SK-N-SH treated with all-trans-retinoic acid at 6 μM for 48 hours (cell line): ENCODE data around the gene SLC36A3.

Source experiments
- ARNTL ChIP-seq: fragments of 450-650 bp; formaldehyde crosslinking; IDR thresholded peaks from 2 replicates; pipeline ENCODE4 v1.5.0; 2020; ENCODE audit warnings: low read depth, mild to moderate bottlenecking, moderate library complexity, borderline replicate concordance
- BACH2 ChIP-seq: fragments of 250-450 bp; sonication (Bioruptor Pico); IDR thresholded peaks from 2 replicates; pipeline ENCODE4 v1.9.0; 2021; ENCODE audit warnings: mild to moderate bottlenecking, borderline replicate concordance
- CSDC2 ChIP-seq: fragments of 250-450 bp; sonication (Bioruptor Pico); IDR thresholded peaks from 2 replicates; pipeline ENCODE4 v1.5.0; 2020; ENCODE audit warnings: mild to moderate bottlenecking, moderate library complexity
- ESRRG ChIP-seq: fragments of 250-450 bp; sonication (Bioruptor Pico); IDR thresholded peaks from 2 replicates; pipeline ENCODE4 v1.6.1; 2021; ENCODE audit warnings: mild to moderate bottlenecking
- ISL1 ChIP-seq: fragments of 250-450 bp; sonication (Bioruptor Pico); IDR thresholded peaks from 2 replicates; pipeline ENCODE4 v2.1.2; 2022; ENCODE audit warnings: mild to moderate bottlenecking, moderate library complexity
- PPARA ChIP-seq: fragments of 250-450 bp; sonication (Bioruptor Pico); IDR thresholded peaks from 2 replicates; pipeline ENCODE4 v1.5.0; 2020; ENCODE audit warnings: mild to moderate bottlenecking, borderline replicate concordance
- TOX ChIP-seq: fragments of 250-450 bp; sonication (Bioruptor Pico); IDR thresholded peaks from 2 replicates; pipeline ENCODE4 v1.8.0; 2021; ENCODE audit warnings: mild to moderate bottlenecking, moderate library complexity, borderline replicate concordance
- ZC3H10 ChIP-seq: fragments of 250-450 bp; sonication (Bioruptor Pico); IDR thresholded peaks from 2 replicates; pipeline ENCODE4 v1.5.1; 2021; ENCODE audit warnings: mild to moderate bottlenecking, moderate library complexity
- ZFP3 ChIP-seq: fragments of 250-450 bp; sonication (Bioruptor Pico); IDR thresholded peaks from 2 replicates; pipeline ENCODE4 v1.5.0; 2020; ENCODE audit warnings: mild to moderate bottlenecking, moderate library complexity
- ZNF8 ChIP-seq: fragments of 450-650 bp; formaldehyde crosslinking; IDR thresholded peaks from 2 replicates; pipeline ENCODE4 v1.5.0; 2020; ENCODE audit warnings: mild to moderate bottlenecking, moderate library complexity
- TF ChIP-seq, protein P1 (sequence below): fragments of 250-450 bp; sonication (Bioruptor Pico); IDR thresholded peaks from 2 replicates; pipeline ENCODE4 v1.5.1; 2020; ENCODE audit warnings: low read depth, mild to moderate bottlenecking, moderate library complexity

DNA sequence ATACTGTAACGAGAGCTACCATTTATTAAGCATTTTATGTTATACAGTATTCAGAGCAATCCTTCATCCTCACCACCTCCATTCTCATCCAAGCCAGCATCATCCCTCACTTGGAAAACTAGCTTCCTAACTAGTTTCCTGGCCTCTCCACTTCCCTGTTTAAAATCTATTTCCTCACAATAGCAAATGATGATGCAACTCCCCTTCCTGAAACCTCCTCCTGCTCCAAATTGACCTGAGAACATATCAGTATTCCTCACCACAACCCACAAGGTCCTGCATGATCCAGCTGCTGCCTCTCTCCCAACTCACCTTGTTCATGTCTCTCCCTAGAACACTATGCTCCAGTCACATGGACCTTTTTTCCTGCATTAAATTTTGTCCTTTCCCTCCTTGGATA lies 48.1 kb upstream of the SLC36A3 start:
- no peak for TF ChIP-seq ZNF8 (CRISPR knock-in tag)
- no peak for TF ChIP-seq CSDC2
- TF ChIP-seq ARNTL (CRISPR knock-in tag): no peak
- no peak for TF ChIP-seq BACH2 (CRISPR knock-in tag)
- no peak for TF ChIP-seq ISL1
- TF ChIP-seq ESRRG (CRISPR knock-in tag): no peak
- no peak for TF ChIP-seq PPARA
- no peak for TF ChIP-seq ZC3H10 (CRISPR knock-in tag)
- TF ChIP-seq, protein P1, sequence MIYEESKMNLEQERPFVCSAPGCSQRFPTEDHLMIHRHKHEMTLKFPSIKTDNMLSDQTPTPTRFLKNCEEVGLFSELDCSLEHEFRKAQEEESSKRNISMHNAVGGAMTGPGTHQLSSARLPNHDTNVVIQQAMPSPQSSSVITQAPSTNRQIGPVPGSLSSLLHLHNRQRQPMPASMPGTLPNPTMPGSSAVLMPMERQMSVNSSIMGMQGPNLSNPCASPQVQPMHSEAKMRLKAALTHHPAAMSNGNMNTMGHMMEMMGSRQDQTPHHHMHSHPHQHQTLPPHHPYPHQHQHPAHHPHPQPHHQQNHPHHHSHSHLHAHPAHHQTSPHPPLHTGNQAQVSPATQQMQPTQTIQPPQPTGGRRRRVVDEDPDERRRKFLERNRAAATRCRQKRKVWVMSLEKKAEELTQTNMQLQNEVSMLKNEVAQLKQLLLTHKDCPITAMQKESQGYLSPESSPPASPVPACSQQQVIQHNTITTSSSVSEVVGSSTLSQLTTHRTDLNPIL (CRISPR knock-in tag): no peak
- no peak for TF ChIP-seq ZFP3 (CRISPR knock-in tag)
- no peak for TF ChIP-seq TOX
